GM21526 (cell line): ENCODE measurements around the gene TOR2A.

Experiments used
- ATAC-seq: cut with Tn5 transposase; IDR thresholded peaks from one replicate; pipeline ENCODE4 v1.9.1; 2021; ENCODE audit warnings: moderate library complexity; ENCODE audit not compliant: unreplicated experiment, low FRiP score

TOR2A gene

DNA sequence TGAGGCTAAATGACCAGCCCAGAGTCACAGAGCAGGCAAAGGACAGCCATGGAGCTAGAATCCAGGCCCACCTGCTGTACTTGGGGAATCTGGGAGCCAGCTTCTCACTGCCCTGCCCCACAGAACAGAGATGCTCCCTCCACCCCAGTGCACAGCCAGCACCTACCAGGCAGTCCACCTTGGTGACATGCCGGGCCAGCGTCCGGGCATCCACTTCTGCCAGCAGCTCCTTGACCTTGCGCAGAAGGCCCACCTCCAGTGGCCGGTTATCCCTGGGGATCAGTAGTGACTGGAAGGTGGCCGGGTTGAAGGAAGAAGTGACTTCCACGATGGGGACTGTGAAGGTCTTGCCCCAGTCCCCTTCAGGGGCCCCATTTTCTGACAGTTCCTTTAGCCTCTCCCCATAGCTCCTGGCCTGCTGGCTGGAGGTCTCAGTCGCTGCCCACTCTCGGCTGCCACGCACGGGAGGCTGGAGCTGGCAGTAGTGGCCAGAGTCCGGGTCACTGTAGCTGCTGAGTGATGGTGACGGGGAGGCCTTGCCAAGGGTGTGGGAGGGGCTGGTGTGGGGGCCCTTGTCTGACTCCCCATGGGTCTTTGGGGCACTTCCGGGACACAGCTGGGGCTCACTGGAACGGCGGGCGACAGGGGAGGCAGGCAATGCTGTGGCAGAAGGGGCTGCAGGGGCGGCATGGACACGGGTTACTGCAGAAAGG, 9.5 kb upstream of the TOR2A start:
- no peak for ATAC-seq

GRCh38 chr9:127742435-127743088, 7.5 kb upstream of the TOR2A start:
- no peak for ATAC-seq

DNA sequence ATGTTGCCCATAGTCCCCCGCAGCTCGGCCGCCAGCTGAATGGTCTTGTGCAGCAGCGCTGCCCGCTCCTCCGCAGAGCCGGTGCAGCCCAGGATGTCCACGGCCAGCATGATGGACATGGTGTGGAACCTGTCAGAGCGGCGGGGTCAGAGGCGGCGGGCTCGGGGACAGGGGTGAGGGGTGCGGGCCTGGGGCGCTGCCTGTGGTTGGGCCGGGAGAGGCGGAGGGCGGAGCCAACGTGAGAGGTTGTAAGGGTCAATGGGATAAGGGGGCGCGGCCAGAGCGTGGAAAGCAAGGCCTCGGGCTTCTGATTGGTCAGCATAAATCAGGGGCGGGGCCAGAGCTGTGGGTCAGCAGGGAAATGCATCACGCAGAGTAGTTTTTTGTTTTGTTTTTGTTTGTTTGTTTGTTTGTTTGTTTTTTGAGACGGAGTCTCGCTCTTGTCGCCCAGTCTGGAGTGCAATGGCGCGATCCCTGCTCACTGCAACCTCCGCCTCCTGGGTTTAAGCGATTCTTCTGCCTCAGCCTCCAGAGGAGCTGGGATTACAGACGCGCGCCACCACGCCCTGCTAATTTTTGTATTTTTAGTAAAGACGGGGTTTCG, 6.8 kb upstream of the TOR2A start:
- ATAC-seq, result no peak

DNA sequence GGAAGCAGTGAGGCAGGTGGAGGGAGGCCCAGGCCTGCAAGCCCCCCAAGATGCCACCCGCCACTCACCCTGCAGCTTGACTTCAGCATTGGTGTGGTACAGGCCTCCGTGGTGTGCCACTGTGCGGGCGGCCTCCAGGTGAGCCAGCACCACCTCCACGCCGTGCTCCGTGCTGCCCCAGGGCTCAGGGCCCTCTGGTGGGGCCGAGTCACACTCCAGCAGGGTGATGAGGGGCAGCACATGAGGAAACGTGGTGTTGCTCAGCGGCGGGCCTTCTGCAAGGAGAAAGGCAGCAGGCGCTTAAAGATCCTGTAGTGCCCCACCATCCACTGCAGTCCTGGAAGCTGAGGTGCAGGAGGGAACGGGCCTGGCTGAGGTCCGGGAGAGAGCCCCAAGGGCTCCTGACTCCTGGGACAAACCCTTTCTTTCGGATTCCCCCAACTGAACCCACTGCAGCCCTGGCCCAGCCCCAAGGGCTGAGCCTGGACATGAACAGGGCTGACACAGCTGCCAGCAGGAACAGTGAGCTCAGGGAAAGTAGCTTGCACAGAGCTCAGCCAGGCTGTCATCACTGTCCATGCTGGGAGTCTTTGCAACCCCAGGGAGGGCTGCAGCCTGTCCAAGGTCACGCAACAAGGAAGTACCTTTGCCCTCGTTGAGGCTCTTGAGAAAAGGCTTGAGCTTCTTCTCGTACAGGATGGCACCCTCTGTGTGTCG, 4.7 kb upstream of the TOR2A start:
- no peak for ATAC-seq

DNA sequence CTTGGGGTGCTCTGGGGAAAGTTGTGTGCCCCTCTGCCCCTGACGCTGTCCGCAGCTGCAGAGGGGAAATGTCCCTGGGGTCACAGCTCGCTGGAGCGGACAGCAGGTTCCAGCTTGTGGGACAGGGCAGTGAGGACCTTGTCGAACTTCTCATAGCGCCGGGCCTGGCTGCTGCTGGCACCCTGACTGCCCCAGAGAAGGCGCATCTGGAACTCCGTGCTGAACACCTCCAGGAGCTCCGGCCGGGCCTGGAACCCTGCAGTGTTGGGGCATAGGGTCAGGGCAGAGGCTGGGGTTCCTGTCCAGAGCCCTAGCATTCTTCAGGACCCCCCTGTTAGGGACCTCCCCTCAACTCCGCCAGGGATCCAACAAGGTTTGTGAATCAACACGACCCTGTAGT, 3.6 kb upstream of the TOR2A start:
- no peak for ATAC-seq

- ATAC-seq, result no peak
Observed at GRCh38 chr9:127735530-127736185, 564 bp upstream of the TOR2A start.

DNA sequence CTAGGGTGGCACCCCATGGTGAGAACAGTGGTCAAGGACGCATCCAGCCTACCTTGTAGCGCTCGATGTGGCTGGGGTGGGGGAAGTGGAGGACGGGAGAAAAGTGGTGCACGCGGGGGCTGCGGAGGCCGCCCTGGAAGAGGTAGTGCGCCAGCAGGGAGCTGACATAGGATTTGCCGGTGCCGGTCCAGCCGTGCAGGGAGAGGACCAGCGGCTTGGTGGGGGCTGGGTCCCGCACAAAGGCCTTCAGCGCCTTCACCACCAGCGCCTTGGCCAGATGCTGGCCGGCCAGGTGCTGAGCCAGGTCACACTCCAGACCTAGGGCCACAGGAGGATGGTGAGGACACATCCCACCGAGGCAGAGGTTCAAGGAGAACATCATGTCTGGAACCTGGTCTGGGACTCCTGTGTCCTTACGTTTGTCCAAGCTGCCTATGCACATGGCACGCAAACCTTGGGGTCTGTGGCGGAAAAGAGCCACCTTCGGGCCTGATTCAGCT, 797 bp downstream of the TOR2A start:
- no peak for ATAC-seq

- ATAC-seq, result no peak
Observed at GRCh38 chr9:127733614-127734013, 1.5 kb downstream of the TOR2A start.

DNA sequence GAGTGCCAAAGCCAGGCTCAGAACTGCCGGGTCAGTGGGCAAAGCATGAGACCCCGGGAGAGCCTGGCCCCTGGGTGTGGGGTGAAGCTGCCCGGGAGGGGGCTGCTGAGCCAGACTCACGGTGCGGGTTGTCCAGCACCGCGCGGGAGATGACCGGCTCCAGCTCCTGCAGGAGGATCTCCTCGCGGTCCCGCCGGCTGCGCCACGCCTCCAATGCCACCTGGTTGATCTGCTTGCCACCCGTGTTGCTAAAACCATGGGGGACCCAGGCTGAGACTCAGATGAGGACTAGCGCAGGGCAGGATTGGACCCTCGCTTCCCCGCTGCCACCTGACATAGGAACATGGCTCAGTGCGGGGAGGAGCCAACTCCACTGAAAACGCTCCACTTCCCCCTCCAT, 2.6 kb downstream of the TOR2A start:
- ATAC-seq, result no peak

- ATAC-seq, result no peak
Observed at GRCh38 chr9:127731938-127732337, 3.2 kb downstream of the TOR2A start.

DNA sequence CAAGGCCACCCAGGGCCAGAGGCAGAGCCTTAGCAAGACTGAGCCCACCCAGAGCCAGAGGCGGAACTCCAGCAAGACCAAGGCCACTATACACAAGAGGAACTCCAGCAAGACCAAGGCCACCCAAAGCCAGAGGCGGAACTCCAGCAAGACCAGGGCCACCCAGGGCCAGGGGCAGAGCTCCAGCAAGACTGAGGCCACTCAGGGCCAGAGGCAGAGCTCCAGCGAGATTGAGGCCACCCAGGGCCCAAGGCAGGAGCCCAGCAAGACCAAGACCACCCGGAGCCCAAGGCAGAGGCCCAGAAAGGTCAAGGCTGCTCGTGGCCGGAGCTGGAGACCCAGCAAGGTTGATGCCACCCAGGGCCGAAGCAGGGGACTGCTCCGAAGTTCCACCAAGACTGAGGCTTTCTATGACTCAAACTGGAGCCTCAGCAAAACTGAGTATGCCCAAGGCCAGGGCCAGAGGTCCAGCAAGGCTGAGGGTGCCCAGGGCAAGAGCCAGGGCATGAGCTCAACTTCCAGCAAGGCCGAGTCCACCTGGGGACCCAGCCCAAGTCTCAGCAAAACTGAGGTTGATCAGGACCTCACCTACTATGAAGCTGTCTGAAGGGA, 4.2 kb downstream of the TOR2A start:
- no peak for ATAC-seq

DNA sequence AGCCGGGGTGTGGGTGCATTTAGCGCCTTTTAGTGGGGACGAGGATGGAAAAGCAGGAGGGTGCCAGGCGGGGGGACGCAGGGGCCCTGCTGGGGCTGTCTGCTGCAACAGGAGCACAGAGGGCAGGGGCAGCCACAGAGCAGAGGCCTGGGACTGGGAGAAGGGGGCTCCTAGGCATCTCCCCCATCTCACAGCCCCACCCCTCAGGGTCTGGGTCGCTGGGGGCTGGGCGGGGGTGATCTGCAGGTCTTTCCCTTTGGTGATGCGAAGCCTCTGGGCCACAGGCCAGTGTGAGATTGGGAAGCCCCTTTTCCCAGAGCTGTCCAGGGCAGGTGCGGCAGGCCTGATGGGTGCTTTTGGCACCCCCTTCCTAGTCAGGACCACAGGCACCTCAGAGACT, 4.8 kb downstream of the TOR2A start:
- no peak for ATAC-seq

DNA sequence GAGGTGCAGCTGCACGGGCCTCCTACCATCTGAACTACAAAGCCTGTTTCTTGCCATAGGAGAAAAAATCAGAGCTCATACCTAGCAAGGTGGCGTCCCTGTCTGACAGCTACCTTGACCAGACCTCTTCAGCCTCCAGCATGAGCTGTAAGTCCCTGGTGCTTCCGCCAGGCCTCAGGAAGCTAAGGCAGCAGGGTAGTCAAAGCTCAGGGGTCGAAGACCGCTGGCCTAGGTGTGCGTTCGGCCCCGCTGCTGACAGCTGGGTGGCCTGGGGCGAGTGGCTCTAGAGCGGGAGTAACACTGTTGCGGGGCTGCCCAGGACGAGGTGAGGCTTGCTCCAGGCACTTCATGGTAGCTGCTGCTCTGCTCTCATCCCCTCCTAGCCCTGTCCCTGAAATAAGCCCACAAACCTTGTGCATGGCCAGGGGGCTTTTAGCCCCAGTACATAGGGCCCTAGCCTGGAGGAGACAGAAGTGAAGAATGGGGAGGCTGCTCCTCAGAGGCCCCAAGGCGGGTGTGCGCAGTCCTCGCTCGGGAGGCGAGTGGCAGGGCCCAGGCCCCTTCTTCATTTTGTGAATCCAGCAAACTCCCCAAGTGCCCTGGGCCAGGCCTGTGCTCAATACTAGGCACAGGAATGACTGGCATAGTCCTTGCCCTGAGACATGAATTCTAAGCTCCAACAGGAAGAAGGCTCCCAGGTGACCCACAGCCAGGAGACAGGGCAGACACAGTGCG, 5.4 kb downstream of the TOR2A start:
- ATAC-seq, result no peak

GRCh38 chr9:127728808-127729207, 6.3 kb downstream of the TOR2A start:
- no peak for ATAC-seq

GRCh38 chr9:127726871-127727270, 8.2 kb downstream of the TOR2A start:
- ATAC-seq, result no peak

GRCh38 chr9:127724012-127724411, 11.1 kb downstream of the TOR2A start:
- no peak for ATAC-seq

GRCh38 chr9:127723444-127723843, 11.7 kb downstream of the TOR2A start:
- ATAC-seq, result no peak

DNA sequence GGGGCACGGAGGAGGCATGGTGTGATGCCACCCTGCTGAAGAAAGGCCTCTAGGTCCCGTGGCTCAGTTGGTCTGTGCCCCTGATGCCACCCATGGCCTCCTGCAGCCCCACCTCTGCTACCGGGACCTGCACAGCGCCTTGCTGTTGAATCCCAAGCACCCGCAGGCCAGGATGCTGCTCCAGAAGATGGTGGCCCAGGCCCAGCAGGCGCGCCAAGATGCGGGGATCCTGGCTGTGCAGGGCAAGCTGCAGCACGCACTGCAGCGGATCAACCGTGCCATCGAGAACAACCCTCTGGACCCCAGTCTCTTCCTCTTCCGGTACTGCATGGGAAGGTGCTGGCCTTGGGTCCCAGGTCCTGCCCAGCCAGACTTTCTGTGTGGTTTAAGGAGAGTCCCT, 12.1 kb downstream of the TOR2A start:
- ATAC-seq, result no peak

- no peak for ATAC-seq
Observed at GRCh38 chr9:127722055-127722745, 12.9 kb downstream of the TOR2A start.
